ENCODE measurements around the gene OGDHL.
A peak's percentile ranks its signal among the peaks of the same experiment; 100 is the strongest.
"Not testable (repeated sequence)": the region's sequence is repeated elsewhere in the genome, so short reads cannot be mapped to it uniquely, and the experiment has no call there.

The OGDHL gene

DNA sequence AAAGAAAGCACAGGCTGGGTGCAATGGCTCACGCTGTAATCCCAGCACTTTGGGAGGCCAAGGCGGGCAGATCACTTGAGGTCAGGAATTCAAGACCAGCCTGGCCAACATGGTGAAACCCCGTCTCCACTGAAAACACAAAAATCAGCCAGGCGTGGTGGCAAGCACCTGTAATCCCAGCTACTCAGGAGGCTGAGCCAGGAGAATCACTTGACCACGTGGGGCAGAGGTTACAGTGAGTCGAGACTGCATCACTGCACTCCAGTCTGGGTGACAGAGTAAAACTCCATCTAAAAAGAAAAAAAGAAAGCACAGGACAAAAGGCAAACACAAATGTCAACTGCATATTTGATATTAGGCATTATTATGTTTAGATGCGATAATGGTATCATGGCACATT, 7.2 kb downstream of the OGDHL start:
- not testable (repeated sequence) for DNase-seq

DNA sequence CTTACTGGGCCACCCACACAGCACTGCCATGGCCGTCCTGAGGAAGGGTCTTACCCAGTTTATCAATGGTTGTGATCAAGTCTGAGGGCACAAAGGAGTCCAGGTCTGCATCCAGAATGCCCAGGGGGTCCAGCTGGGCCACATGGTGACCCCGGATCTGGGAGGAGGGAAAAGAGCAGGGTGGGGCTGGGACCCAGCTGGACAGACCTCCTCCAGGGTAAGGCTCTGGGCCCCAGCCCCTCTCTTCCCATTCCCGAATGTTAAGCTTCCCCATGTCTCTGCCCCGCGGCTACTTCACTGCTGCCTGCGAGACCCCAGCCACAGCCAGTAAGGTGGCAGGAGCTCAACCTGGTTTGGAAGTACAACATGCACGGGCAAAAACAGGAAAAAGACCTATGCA, 9.5 kb downstream of the OGDHL start:
- no peak for DNase-seq

DNA sequence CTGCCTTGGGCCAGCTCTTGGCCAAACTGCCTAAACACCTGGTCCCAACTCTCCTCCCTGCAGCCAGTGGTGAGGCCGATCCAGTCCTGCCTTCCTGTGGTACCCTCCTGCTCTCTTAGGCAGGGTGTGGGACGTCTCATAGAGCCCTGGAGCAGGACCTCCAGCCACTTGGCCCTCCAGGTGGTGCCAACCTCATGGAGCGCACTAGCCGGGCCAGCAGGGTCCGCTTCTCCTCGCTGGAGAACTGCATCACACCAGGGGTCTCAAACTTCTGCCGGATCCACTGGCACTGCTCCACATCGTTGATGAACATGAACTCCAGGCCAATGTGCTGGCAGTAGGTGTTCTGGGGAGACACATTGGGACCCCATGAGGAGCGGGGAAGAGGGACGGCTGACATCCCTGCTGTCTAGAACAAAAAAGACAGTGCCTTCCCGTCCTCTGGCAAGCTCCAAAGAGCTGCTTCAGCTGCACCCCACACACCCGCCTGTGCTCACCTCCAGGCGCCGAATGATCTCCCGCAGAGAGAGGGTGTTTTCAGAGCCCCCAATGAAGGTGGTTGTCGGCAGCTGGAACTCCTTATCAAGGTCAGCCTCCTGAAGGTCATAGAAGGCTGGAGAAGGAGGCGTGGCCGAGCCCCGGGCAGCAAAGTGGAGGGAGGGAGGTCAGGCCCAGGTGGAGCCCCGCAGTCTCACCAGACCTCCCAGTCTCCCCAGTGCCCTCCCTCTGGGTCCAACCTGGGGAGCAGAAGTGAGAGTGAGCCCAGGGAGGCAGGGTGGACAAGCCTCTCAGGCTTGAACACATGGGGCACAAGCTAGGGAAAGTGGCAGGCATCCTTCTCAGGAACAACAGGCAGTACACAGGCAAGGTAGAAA, 10.2 kb downstream of the OGDHL start:
- no peak for DNase-seq

DNA sequence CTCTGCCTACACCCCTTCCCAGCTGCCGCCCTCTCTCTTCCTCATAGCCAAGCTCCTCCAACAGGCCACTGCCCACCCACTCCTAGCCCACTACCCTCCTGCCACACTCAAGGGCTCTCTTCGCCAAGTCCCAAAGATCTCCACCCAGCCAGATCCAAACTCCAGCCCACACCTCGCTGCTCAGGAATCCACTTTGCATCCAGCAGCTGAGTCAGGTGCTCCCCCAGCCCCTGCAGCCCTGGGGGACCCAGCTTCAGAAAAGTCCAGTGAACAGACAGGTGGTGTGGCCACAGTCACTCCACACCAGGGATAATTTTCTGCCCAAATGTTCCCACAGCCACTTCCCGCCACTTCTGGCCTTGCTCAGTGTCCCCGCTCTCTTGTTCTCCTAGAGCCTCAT, 10.9 kb downstream of the OGDHL start:
- DNase-seq, result no peak

DNA sequence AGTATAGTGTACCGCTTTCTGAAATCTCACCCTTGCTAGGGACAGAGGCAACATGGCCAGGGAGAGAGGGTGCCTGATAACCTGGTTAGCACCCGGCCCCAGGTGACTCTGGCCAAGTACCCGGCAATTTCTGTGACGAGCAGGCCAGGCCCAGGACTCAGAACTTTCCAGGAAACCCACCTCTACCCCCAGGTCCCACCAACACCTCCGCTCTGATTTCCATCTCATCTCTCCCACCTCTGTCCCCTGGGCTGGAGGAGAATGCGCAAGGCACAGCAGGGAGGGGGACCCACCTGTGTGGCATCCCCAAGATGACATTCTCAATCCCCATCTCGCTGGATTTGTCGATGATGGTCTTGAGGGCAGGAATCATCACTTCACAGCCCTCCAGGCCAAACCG, 11.6 kb downstream of the OGDHL start:
- DNase-seq, result no peak

DNA sequence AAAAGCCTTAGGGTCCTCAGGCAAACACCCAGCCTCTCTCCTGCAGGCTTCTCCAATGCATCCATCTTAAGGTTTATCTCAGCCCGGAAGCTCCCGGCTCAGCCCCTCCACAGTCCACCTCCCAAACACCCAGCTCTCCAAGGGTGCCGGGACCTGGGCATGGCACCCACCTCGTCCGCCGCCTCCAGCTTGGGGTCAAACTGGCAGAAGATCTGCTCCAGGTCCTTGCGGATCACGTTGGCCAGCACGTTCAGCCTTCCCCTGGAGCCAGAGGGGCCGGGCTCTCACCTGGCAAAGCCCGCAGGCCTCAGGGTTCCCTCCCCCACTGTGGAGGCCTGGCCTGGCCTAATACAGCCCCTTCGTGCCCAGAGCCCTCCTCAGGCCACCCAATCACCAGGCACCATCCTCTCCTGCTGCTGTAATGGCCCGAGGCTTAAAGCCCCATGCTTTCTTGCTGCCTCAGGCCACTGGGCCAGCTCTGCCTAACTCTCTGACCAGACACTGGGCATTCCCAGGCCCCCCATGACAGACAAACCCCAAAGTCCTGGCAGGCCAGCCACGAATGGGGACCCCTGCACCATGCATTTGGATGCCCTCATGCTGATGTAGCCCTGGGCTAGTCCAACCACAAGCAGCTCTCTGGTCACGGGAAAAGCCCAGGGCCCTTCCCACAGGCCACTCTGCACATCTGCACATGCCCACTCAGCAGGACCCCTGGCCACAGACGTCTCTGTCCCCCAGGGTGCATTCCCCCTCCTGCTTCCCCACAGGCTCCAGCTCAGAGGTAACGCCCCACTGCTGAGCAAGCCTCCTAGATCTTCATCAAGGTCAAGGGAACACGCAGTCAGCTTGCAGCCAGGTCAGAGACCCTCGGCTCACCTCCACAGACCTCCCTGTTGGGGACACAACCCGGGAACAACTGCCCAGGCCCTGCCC, 12.3 kb downstream of the OGDHL start:
- DNase-seq, result no peak

DNA sequence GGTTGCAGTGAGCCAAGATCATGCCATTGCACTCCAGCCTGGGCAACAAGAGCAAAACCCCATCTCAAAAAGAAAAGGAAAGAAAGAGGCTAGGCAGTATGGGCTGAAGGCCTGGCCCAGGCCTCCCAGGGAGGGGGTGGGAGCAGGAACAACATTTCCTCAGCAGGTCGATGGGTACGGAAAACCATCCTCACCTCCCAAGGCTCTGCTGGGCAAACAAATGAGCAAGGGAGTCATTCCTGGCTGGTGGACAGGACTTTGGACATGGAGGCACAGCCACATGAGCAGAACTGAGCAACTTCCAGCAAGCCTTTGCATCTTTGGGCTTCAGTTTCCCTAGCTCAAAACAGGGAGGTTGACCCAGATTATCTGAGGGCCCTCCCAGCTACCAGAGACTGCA, 13.0 kb downstream of the OGDHL start:
- DNase-seq, result no peak

DNA sequence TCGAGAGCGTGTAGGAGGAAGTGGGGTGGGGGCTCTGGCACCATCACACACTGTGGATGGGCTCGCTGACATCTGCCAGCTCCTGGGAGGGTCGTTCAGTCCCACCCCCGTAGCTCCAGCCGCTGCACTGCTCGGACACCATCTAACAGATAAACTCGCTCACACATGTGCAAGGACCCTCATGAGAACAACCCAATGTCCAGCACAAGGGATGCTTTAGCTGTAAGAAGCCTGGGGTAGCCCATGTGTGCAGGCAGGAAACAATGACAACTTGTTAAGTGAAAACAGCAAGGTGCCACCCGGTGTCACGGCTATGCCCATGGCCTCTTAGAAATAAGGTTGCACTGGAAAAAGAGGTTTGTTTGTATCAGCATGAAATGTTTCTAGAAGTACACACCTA, 14.1 kb downstream of the OGDHL start:
- DNase-seq, result no peak

DNA sequence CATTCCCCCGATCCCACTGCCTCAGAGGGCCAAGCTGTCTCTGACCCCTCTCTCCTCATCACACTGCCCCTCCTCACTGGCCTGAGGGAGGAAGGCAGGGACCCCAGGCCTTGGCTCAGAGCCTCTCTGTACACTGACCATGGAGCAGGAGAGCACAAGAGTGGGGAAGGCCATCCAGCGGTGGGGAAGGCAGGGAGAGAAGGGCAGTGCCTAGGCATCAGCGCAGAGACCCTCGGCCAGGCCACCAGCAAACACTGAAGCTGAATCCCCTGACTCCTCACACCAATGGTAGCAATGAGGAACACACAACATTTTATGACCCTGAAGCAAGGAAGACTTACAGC, 14.8 kb downstream of the OGDHL start:
- DNase-seq, result no peak

DNA sequence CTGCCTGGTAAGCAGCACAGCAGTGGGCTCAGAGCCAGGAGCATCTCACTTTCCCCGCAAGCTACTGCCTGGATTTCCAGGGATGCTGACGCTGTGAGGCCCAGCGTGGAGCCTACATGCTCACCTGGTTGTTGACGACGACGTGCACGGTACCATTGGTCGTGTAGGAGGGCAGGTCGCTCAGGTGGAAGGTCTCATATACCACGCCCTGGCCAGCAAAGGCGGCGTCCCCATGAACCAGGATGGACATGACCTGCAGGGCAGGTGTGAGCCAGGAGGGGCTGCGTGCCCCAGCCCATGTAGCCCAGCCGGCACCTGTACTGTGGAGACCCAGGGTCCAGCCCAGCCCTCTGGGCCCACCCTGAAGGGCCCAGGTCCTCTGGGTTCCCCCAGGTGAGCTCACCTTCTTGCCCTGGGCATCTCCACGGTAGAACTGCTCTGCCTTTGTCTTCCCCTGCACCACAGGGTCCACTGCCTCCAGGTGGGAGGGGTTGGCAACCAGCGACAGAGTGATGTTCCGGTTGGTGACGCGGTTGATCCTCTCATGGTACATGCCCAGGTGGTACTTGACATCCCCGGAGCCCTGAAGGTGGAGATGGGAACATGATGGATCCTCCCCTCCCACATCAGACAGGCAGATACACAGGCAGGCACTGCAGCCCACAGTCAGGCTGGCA, 15.4 kb downstream of the OGDHL start:
- DNase-seq, result no peak

DNA sequence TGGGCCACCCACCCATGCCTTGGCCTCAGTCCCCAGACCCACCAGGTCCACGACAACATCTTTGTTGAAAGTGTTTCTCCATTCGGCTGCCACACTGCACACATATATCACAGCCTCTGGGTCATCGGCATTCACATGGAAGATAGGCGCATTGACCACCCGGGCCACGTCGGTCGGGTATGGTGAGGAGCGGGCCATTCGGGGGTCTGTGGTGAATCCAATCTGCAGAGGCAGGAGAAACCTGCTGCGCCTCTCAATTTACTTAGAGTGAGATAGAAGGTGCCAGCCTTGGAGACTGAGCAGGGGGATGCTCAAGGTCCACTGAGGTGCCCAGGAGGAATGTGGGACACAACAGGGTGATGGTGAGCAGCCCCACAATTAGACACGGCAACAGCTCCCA, 16.4 kb downstream of the OGDHL start:
- no peak for DNase-seq

DNA sequence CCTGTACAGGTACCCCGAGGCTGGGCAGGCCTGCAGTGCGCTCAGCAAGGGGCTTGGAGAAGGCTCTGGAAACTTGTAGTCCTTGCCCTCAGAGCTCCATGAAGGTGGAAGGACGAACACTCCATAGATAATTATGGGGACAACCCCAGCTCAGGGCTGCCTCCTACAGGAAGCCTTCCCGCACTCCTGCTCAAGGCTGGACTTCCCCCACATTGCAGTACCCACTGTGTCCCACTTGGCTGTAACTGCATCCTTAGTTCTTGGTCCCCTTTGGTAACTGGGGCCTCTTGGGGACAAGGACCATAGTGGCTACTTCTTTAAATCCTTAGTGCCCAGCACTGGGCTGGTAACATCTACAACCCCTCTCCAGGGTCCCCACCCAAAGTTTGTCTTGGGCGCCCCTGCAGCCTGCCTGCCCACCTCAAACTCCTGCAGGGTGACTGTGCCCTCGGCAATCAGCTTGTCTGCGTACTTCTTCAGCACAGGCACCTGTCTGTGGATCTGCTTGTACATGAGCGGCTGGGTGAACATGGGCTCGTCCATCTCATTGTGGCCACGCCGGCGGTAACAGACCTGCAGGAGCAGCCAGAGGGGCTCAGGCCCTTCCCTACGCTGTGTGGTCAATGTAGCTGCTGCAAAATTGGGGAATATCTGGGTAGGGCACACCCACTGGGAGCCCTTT, 17.1 kb downstream of the OGDHL start:
- DNase-seq, result no peak

DNA sequence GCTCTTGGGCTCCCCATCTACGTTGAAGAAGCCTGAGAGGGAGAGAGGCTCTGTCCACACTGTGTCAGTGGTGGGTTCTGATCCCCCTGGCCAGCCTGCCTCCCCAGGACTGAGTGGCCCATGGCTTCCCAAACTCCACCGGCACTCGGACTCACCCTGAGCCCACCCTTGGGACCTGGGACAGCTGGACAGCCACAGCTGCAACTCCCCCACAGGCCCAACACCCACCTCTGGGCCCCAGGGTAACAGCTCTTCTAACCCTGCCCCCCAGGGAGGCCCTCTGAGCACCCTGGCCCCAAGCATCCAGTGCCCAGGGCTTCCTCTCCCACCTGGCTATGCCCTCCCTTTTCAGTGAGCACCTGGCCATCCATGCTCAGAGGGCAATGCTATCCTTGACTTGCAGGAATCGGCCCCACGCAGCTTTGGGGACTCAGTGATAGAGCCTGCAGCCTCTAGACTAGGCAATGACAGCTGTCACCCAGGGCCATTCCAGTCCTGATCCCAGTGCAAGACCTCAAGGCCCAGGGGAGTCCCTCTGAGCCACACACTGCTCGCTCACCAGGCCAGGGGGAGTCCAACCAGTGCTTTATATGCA, 17.9 kb downstream of the OGDHL start:
- no peak for DNase-seq

DNA sequence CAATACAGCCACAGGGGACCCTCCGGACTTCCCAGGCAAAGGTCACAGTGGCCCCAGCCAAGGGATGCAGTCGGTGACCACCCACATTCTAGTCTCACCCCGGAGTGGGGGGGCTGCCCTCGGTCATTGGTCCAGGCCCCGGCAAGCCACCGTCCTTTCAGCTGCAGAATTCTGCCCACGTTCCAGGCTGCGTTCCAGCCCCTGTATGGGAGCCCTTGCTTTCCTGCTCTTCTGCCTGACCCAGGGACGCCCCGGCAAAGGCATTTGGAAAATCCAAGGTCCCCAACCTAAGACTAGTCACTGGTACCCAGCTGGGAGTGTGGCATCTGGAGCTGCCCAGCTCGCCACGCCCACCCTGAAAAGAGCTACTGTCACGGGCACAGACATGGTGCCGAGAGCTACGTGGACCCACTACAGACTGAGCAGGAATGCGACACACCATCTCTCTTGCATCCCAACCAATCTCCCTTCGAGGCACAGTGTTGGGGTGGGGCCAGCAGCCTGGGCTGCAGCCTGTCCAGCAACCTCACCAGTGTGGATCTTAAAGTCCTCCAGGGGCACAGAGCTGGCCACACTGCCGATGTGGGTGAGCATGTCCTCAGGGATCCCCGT, 18.6 kb downstream of the OGDHL start:
- no peak for DNase-seq

DNA sequence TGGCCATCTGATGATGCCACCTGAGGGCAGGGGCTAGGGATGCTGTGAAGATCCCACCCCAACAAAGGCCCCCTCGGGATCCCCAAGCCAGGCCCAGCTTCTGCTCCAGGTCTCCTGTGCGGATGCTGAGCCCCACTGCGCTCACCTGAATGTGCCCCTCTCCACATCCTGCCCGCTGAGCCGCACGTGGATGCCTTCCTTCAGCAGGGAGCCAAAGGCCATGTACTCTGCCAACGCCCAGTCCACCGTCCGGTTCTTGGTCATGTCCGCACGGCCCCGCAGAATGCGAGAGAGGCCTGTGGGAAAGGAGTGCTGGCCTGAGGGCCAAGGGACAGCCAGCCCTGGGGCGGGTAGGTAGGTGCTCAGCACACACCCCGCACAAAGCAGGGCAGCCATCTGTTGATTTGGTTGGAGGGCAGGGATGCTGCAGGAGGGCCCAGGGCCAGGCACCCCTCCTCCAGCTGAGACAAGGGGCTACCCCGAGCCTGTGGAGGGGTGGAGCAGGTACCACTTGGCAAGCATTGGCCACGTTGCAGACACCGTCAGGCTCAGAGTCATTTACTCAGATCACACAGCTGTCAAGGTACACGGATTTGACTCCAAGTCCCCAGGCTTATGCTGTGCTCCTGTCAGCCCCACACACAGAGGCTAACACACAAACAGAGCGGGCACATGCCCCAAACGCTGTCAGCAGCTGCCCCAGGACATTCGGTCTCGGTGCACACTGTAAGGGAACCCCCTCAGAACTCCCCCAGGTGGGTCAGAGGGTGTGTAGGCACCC, 19.2 kb downstream of the OGDHL start:
- no peak for DNase-seq

DNA sequence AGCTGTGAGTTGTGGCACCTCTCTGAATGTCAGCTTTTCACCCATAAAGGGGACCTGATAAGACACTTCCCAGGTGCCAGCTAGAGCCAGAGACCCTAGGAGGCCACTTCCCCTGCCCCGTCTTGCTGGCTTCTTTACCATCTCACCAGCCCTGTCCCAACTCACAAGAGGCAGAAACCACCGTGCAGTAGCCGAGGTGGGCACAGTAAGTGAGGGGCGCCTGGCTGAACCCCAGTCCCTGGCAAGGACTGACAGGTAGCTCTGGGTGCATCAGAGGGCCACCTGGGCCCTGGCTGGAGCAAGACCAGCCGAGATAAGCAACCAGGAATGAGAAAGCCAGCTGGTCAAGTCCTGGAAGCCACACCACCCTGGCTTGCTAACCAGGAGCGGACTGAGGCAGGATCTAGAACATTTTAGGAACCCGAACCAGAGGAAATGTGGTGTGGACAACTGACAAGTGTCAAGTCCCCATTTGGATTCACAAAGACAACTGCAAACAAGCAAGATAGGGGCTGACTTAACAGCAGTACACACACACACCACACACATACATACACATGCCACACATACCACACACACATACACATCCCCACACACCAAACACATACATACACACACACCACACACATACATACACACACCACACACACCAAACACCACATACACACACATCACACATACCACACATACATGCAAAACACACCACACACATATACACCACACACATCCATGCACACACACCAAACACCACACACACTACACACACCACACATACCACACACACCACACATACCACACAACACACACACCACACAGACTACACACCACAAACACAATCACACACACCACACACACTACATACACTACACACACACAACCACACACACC, 20.8 kb downstream of the OGDHL start:
- no peak for DNase-seq

DNA sequence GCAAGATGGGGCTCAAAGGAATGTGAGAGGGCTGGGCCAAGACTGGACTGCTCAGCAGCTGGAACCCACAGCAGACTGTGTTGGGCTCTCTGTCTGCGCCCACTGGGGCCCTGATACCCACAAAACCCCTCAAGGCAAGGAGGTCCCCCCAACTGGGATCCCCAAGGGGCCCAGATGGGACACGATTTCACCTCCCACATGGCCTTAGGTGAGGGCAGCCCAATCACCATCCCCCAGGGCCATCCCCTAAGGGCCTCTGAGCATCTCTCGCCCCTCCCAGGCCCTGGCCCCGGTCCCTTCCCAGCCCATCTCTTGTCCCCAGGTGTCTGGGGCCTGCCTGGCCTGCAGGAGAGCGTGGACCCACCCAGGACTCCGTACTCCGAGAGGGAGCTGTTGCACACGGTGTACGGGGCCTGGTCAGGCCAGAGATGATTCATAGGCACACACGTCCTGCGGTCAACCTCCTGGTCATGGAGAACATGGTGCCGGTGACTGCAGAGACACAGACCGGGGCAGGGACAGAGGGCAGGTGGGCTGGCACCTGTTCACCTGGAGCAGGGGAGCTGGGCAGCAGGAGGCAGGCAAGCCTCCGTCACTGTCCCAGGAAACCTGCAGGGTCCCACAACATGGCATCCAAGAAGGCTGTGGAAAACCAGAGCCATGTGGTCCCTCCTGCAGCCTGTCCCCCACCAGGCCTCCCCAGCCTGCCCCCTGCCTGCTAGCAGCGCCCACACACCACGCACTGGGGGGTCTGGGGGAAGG, 21.6 kb downstream of the OGDHL start:
- DNase-seq, result no peak

DNA sequence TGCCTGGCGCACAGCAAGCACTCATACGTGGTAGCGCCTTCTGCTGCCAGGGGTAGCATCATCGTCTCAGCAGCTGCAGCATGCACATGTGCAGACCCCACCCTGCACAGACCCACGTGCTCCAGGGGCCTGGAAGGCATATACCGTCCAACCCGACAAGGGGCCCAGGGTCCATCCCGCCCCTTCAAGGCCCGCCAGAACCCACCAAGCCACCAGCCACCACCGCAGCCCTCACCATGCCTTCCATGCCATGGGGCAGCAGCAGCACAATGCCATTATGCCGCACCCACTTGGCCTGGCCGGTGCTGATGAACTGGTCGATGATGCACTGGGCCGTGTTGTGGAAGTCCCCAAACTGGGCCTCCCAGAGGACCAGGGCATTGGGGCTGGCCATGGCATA, 22.7 kb downstream of the OGDHL start:
- DNase-seq, result no peak

DNA sequence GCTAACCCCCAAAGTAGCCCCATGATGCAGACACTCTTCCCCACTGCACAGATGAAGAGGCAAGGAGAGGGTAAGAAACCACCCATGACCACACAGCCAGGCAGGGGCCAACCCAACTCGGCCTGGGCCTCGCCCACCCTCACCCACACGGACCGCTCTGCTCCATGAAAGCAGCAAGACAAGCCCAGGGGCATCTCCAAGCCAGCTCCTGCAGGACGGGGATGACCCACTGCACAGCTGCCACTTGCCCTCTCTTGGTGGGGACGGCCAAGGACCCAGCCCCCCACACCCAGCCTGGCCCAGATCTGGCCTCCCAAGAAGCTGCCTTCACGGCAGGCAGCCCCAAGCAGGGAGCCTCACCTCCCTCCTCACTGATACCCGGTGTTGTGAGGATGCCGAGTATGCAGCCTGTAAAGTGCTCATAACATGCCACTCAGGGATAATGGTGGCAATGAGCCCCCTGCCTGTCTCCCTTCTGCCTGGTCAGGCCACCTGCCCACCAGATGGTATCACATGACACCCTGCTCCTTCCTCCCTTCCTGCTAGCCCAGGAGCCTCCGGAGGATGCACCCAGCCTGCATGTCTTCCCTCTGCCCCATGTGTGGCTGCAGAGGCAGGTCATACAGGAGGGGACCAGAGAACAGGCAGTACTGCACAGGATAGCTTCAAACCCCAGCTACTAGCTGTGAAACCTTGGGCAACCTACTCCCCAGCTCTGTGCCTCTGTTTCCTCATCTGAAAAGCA, 23.3 kb downstream of the OGDHL start:
- peak; percentile 31 for DNase-seq

Measured in NCI-H69 (cell line).